Neural cell (in vitro differentiated cells): ENCODE data around the gene KIF19. TPM values are rescaled to one million over a fixed set of nuclear protein-coding genes. Genes with fewer than 3 reads are reported as not detected.

Source experiments
- H2AFZ ChIP-seq: fragments of 200-600, 300-800 bp; sonication (generic), shearing (Covaris generic); 2 replicates; pipeline ENCODE4 v1.6.0; 2014; ENCODE audit warnings: low read depth, mild to moderate bottlenecking, antibody characterized with exemption, low read length, moderate library complexity
- H3F3A ChIP-seq: fragments of 200-600 bp; shearing (Covaris generic); 2 replicates; pipeline ENCODE4 v1.6.1; 2016; ENCODE audit warnings: mild to moderate bottlenecking, moderate library complexity, mixed read lengths, antibody characterized with exemption, low read length; ENCODE audit not compliant: insufficient read depth, poor library complexity, severe bottlenecking
- H3K27ac ChIP-seq: fragments of 200-600, 300-800 bp; sonication (generic), shearing (Covaris generic); 2 replicates; pipeline ENCODE4 v1.5.1; 2014; ENCODE audit warnings: mild to moderate bottlenecking, low read length, moderate library complexity
- H3K27me3 ChIP-seq: fragments of 300-800, 200-600 bp; sonication (generic), shearing (Covaris generic); 2 replicates; pipeline ENCODE4 v1.6.0; 2014; ENCODE audit warnings: mild to moderate bottlenecking, low read depth, low read length, moderate library complexity; ENCODE audit not compliant: insufficient read depth
- H3K36me3 ChIP-seq: fragments of 300-800, 200-600 bp; sonication (generic), shearing (Covaris generic); 2 replicates; pipeline ENCODE4 v1.5.1; 2014; ENCODE audit warnings: mild to moderate bottlenecking, antibody characterized with exemption, low read length, moderate library complexity; ENCODE audit not compliant: insufficient read depth
- H3K4me2 ChIP-seq: fragments of 300-800, 200-600 bp; sonication (generic), shearing (Covaris generic); 2 replicates; pipeline ENCODE4 v1.6.0; 2014; ENCODE audit warnings: mild to moderate bottlenecking, low read length
- H3K4me3 ChIP-seq: fragments of 300-800, 200-600 bp; sonication (generic), shearing (Covaris generic); 2 replicates; pipeline ENCODE4 v1.5.1; 2014; ENCODE audit warnings: mild to moderate bottlenecking, low read length, moderate library complexity
- H3K79me2 ChIP-seq: fragments of 200-600 bp; shearing (Covaris generic); replicated peaks from 2 replicates; pipeline ENCODE4 v1.6.0; 2014; ENCODE audit warnings: mild to moderate bottlenecking, low read length, moderate library complexity; ENCODE audit not compliant: insufficient read depth
- H3K9ac ChIP-seq: fragments of 300-800, 200-600 bp; sonication (generic), shearing (Covaris generic); 2 replicates; pipeline ENCODE4 v1.6.1; 2016; ENCODE audit warnings: mild to moderate bottlenecking, low read length, mixed read lengths
- H3K9me2 ChIP-seq: fragments of 200-600 bp; shearing (Covaris generic); 2 replicates; pipeline ENCODE4 v1.6.1; 2016; ENCODE audit warnings: mild to moderate bottlenecking, low read length, mixed read lengths; ENCODE audit not compliant: insufficient read depth
- H3K9me3 ChIP-seq: fragments of 200-600, 300-800 bp; sonication (generic), shearing (Covaris generic); 2 replicates; pipeline ENCODE4 v1.6.1; 2016; ENCODE audit warnings: mild to moderate bottlenecking, mixed run types, low read length, moderate library complexity, mixed read lengths
- H4K20me1 ChIP-seq: fragments of 200-600 bp; shearing (Covaris generic); 2 replicates; pipeline ENCODE4 v1.6.1; 2016; ENCODE audit warnings: mild to moderate bottlenecking, mixed run types; ENCODE audit not compliant: insufficient read depth
- CTCF ChIP-seq: fragments of 450-650 bp; IDR thresholded peaks from 2 replicates; pipeline ENCODE4 v1.5.1; 2014; ENCODE audit warnings: antibody characterized with exemption, mild to moderate bottlenecking, moderate library complexity; ENCODE audit not compliant: poor library complexity, severe bottlenecking
- EP300 ChIP-seq: fragments of 450-650 bp; conservative IDR thresholded peaks from 2 replicates; pipeline ENCODE4 v1.6.1; 2014; ENCODE audit warnings: antibody characterized with exemption, mild to moderate bottlenecking, moderate library complexity; ENCODE audit not compliant: poor library complexity, severe bottlenecking
- EZH2 ChIP-seq: fragments of 200-600, 300-800 bp; shearing (Covaris generic), sonication (generic); IDR thresholded peaks from 2 replicates; pipeline ENCODE4 v1.6.1; 2014; ENCODE audit warnings: antibody characterized with exemption, low read length, borderline replicate concordance, mild to moderate bottlenecking; ENCODE audit not compliant: insufficient read depth, poor library complexity, severe bottlenecking
- MXI1 ChIP-seq: fragments of 450-650 bp; conservative IDR thresholded peaks from 2 replicates; pipeline ENCODE4 v1.6.1; 2014; ENCODE audit warnings: antibody characterized with exemption, mild to moderate bottlenecking; ENCODE audit not compliant: poor library complexity, severe bottlenecking
- POLR2AphosphoS5 ChIP-seq: IDR thresholded peaks from 2 replicates; pipeline ENCODE4 v1.6.1; 2012
- RAD21 ChIP-seq: fragments of 450-650 bp; conservative IDR thresholded peaks from 2 replicates; pipeline ENCODE4 v1.6.1; 2014; ENCODE audit warnings: antibody characterized with exemption, mild to moderate bottlenecking, moderate library complexity
- REST ChIP-seq: IDR thresholded peaks from 2 replicates; pipeline ENCODE4 v1.6.1; 2012; ENCODE audit warnings: borderline replicate concordance
- SMC3 ChIP-seq: fragments of 450-650 bp; conservative IDR thresholded peaks from 2 replicates; pipeline ENCODE4 v1.6.1; 2014; ENCODE audit warnings: antibody characterized with exemption, mild to moderate bottlenecking, moderate library complexity; ENCODE audit not compliant: poor library complexity
- TAF1 ChIP-seq: IDR thresholded peaks from 2 replicates; pipeline ENCODE4 v1.6.1; 2012; ENCODE audit warnings: low read depth
- polyA plus RNA-seq: library from polyadenylated mRNA; depleted of rRNA; stranded (reverse); fragments of >200 nt; gene quantifications from 2 replicates; pipeline ENCODE4 v1.2.3, GENCODE V29; 2014

KIF19 gene
- polyA plus RNA-seq, 1 donor from 2014 or later = not detected

DNA sequence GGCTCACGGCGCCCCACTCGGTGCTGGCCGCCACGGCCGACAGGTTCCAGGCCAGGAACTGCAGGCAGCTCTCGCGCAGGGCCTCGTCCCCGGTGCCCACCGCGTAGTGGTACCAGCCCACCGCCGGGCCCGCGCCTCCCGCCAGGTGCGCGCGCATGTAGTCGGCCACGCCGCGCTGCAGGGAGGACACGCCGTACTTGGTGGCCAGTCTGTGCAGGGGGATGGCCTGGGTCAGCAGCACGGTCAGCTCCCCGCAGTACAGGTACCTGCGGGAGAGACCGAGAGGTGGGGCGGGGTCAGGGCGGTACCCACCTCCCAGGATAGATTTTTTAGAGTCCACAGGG lies 31.4 kb downstream of the KIF19 start:
- Histone ChIP-seq H3F3A (no peaks in the 10 kb centered on the region), H3K9me3 (no peaks in the 10 kb centered on the region), H3K4me2 (no peak overlapping the region), H3K27me3 (peaks cover 10% of the 10 kb centered on the region), H2AFZ (no peak overlapping the region), H3K36me3 (no peaks in the 10 kb centered on the region), H3K9me2 (no peaks in the 10 kb centered on the region), H4K20me1 (no peaks in the 10 kb centered on the region), H3K9ac (no peak overlapping the region), H3K27ac (no peak overlapping the region), H3K79me2 (no peaks in the 10 kb centered on the region), H3K4me3 (no peak overlapping the region)
- TF ChIP-seq REST (no peak), CTCF (no peak), POLR2AphosphoS5 (no peak), TAF1 (no peak), EZH2 (no peak), EP300 (no peak), RAD21 (no peak), MXI1 (no peak), SMC3 (no peak)

DNA sequence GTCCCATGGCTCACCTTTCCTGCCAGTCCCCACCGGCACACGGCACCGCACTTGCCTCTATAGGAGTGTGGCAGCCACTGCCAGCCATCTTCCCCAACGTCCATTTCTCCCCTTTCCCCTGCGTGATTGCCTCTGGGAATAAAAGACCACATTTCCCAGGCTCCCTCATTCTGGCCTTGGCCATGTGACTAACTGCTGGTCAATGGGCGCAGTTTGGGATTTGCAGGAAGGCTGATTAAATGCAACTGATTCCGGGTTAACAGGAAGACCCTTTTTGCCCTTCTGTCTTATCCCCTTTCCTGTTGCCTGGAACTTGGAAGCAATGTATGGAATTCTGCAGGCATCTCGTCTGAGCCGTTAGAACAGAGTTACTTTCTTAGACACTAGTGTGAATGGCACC lies 32.7 kb downstream of the KIF19 start:
- H3K27ac ChIP-seq = no peak overlapping the region
- H3K36me3 ChIP-seq = no peaks in the 10 kb centered on the region
- H3K27me3 ChIP-seq = no peaks in the 10 kb centered on the region
- H4K20me1 ChIP-seq = no peaks in the 10 kb centered on the region
- H2AFZ ChIP-seq = no peak overlapping the region
- no peaks in the 10 kb centered on the region for H3K9me3 ChIP-seq
- no peak for TF ChIP-seq RAD21
- TF ChIP-seq MXI1 = no peak
- no peak for TF ChIP-seq POLR2AphosphoS5
- no peak for TF ChIP-seq REST
- no peak for TF ChIP-seq EP300
- TF ChIP-seq SMC3 = no peak
- TF ChIP-seq CTCF = no peak
- no peak for TF ChIP-seq EZH2
- no peak for TF ChIP-seq TAF1
- H3K9me2 ChIP-seq = no peaks in the 10 kb centered on the region
- H3K4me3 ChIP-seq = no peak overlapping the region
- H3K9ac ChIP-seq = no peak overlapping the region
- no peaks in the 10 kb centered on the region for H3F3A ChIP-seq
- H3K79me2 ChIP-seq = no peaks in the 10 kb centered on the region
- H3K4me2 ChIP-seq = no peak overlapping the region
